Peyer's patch (tissue), 4 donors: ENCODE measurements around the gene FOXP4. TPM values are rescaled to one million over a fixed set of nuclear protein-coding genes. Genes with fewer than 3 reads are reported as not detected.

Source experiments
- DNase-seq, 3 donors: peaks; one replicate each; pipeline ENCODE4 v3.0.0-alpha.2; 2017 to 2019
- H3K27ac ChIP-seq, 4 donors: fragments of 200-600 bp; sonication (generic); one replicate each; pipeline ENCODE4 v1.5.1; 2016 to 2019
- H3K27me3 ChIP-seq, 2 donors: fragments of 200-600 bp; sonication (generic); one replicate each; pipeline ENCODE4 v1.5.1; 2019
- H3K36me3 ChIP-seq, 3 donors: fragments of 200-600 bp; sonication (generic); one replicate each; pipeline ENCODE4 v1.5.1; 2016 to 2019
- H3K4me1 ChIP-seq, 4 donors: fragments of 200-600 bp; sonication (generic); one replicate each; pipeline ENCODE4 v1.5.1; 2016 to 2019
- H3K4me3 ChIP-seq, 4 donors: fragments of 200-600 bp; sonication (generic); 1 replicate in 3 of 4; 2 replicates in 1 of 4; pipeline ENCODE4 v1.5.1; 2016 to 2019; ENCODE audit warnings: mild to moderate bottlenecking in 1 of 4
- H3K9me3 ChIP-seq, 4 donors: fragments of 200-600 bp; sonication (generic); one replicate each; pipeline ENCODE4 v1.5.1; 2016 to 2019; ENCODE audit warnings: mild to moderate bottlenecking in 1 of 4
- CTCF ChIP-seq, 6 experiments: fragments of 450-650 bp in 4 of 6; fragments of 200-600 bp in 2 of 6; sonication (generic) in 1 of 6; IDR thresholded peaks; one replicate each; pipeline ENCODE4 v1.5.1; 2017 to 2019; ENCODE audit warnings: antibody characterized with exemption in 6 of 6, mild to moderate bottlenecking in 3 of 6, moderate library complexity in 1 of 6
- POLR2A ChIP-seq, 2 donors: fragments of 450-650 bp; IDR thresholded peaks; one replicate each; pipeline ENCODE4 v1.5.1; 2017; ENCODE audit warnings: antibody characterized with exemption in 2 of 2, mild to moderate bottlenecking in 2 of 2, moderate library complexity in 2 of 2
- total RNA-seq, 4 donors: library from RNA; depleted of rRNA; stranded (reverse); fragments of >200 nt; gene quantifications; one replicate each; pipeline ENCODE4 v1.1.0, GENCODE V29; 2016

FOXP4 gene
- total RNA-seq, 4 donors from 2014 or later: 13.2 to 36.5 (median 20.0) TPM

DNA sequence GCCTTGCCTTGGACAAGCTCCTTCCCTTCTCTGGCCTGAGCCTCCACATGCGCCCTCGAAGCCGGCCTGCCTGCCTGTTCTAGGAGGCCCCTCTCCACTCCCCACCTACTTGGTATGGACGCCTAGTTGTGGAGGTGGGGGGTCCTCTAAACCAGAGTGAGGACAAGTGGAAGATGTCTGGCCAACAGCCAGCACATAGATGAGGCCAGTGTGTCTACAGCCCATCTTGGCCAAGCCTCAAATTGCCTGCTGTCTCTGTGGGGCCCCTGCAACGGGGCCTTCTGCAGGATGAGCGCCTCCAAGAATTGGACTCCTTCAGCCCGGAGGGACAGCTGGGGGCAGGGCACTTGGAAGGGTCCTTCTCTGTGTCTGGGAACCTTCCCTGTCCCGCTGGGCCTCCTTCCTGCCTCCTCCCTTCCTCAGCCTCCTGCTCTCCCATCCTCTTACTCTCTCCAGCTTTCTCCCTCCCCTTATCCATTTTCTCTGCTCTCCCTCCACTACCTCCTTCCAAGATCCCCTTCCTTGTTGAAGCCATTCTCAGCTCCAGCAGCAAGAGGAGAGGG is 93.7 kb downstream of the FOXP4 start:
- Histone ChIP-seq H3K27ac (no peak overlapping the region), H3K4me1 (peaks cover 0 to 22% (median 11%) of the 10 kb centered on the region in 4 donors), H3K4me3 (no peak overlapping the region), H3K36me3 (no peaks in the 10 kb centered on the region), H3K9me3 (no peaks in the 10 kb centered on the region), H3K27me3 (peaks cover 6 to 17% of the 10 kb centered on the region in 2 donors)
- TF ChIP-seq POLR2A (IDR thresholded peaks at IDR 0.05) (no peak), CTCF (IDR thresholded peaks at IDR 0.05) (no peak)
- DNase-seq: no peak

DNA sequence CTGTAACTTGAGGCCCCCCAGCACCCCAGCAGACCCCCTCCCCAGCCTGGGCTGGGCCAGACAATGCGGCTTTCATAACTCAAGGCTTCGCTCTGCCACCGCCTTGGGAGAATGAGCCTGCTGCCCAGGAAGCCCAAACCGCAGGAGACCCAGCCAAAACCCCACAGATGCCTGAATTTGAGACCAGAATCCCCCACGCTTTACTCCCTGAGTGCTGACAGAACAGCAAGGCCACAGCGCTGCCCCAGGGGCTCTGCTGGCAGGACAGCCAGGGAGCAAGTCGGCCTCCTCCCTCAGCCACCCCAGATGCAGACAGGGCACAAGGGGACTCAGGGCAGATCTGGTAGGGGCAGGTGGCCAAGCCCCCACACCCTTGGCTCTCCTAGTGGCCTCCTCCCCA is 94.2 kb downstream of the FOXP4 start:
- Histone ChIP-seq H3K36me3 (no peaks in the 10 kb centered on the region), H3K27ac (no peak overlapping the region), H3K9me3 (no peaks in the 10 kb centered on the region), H3K4me3 (no peak overlapping the region), H3K27me3 (peaks cover 6 to 17% of the 10 kb centered on the region in 2 donors), H3K4me1 (peaks cover 0 to 22% (median 11%) of the 10 kb centered on the region in 4 donors)
- TF ChIP-seq POLR2A (IDR thresholded peaks at IDR 0.05) (no peak), CTCF (IDR thresholded peaks at IDR 0.05) (no peak)
- DNase-seq: no peak

DNA sequence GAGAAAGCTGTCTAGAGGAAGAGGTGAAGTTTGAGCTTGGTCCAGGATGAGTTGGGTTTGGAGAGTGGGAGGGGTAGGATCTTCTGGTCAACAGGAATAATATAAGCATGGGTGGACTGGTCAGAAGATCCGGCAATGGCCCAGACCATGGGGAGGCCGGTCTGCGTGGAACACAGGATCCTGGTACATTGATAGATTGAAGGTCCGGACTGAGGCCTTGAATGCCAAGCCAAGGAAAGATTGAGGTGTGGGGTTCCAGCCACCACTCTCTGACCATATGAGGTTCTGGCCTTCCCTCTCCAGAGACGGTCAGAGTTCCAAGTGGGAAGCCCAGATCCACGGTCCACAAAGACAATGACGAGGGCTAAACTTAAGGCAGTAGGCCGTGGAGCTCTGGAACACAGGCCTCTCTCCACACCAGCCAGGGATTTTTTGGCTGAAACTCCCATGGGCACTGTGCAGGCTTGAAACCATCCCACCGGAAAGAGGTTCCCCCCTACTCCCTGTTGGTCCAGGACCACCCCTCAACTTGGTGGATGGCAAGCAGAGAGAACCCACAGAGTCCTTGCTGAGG is 95.3 kb downstream of the FOXP4 start:
- Histone ChIP-seq H3K4me3 (no peak overlapping the region), H3K27me3 (peaks cover 6 to 17% of the 10 kb centered on the region in 2 donors), H3K36me3 (no peaks in the 10 kb centered on the region)

DNA sequence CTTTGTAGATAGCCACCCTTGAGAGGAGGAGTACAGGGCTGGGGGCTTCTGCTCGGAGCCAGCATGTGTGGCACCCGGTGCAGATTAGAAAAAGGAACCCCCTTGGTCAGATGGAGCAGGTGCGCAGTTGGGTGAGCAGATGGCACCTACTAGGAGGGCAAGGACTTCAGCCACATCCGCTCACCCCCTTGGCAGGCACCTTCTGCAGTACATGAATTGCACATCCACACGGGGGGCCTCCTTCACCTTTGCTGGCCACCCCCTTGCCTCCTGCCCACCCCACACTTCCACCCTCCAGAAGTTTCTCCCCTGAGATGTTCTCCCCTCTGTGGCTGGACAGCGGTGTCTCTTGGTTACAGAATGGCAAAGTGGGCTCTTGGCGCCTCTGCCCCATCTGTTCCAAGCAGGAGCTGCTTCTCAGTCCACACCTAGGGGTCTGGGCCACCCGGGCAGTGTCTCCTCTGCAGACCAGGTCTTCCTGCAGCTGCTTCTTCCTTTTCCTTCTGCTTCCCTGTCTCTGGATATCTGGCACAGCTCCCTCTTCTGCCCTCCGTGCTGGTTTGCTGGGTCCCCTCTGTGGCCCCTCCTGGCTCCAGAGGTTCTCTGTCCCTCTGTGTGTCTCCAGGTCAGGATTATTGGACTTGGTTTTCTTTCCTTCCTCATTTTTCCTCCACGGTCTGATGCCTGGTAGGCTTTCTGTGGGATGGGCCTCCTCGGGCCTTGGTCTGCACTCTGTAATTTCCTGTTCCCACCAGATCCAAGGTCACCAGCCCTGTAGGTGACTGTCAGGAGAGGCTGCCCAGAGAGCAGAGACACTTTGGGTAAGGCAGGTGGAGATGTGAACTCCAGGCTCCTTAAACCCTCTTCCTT is 96.1 kb downstream of the FOXP4 start:
- peaks cover 6 to 14% of the 10 kb centered on the region in 2 donors for H3K27me3 ChIP-seq
- no peaks in the 10 kb centered on the region for H3K36me3 ChIP-seq
- peaks cover 0 to 16% (median 11%) of the 10 kb centered on the region in 4 donors for H3K4me1 ChIP-seq
- peak in 1 of 3 donors; percentile 40 for DNase-seq
- no peak overlapping the region for H3K4me3 ChIP-seq
- H3K27ac ChIP-seq: no peak overlapping the region
- H3K9me3 ChIP-seq: no peaks in the 10 kb centered on the region
- no peak for TF ChIP-seq POLR2A (IDR thresholded peaks at IDR 0.05)
- TF ChIP-seq CTCF (IDR thresholded peaks at IDR 0.05): no peak

More for the DNA sequence above, 95.3 kb downstream of the FOXP4 start:
- TF ChIP-seq POLR2A (IDR thresholded peaks at IDR 0.05): no peak
- no peak for TF ChIP-seq CTCF (IDR thresholded peaks at IDR 0.05)
- H3K9me3 ChIP-seq: no peaks in the 10 kb centered on the region
- no peak for DNase-seq
- H3K4me1 ChIP-seq: peaks cover 0 to 22% (median 11%) of the 10 kb centered on the region in 4 donors
- H3K27ac ChIP-seq: no peak overlapping the region

- peak in 1 of 3 donors; percentile 26 for DNase-seq
- H3K36me3 ChIP-seq: no peaks in the 10 kb centered on the region
- no peak overlapping the region for H3K27ac ChIP-seq
- peaks cover 0 to 5% of the 10 kb centered on the region in 2 donors for H3K27me3 ChIP-seq
- H3K9me3 ChIP-seq: no peaks in the 10 kb centered on the region
- peaks cover 0 to 7% (median 6%) of the 10 kb centered on the region in 4 donors for H3K4me1 ChIP-seq
- H3K4me3 ChIP-seq: no peak overlapping the region
- TF ChIP-seq CTCF (IDR thresholded peaks at IDR 0.05) (no peak), POLR2A (IDR thresholded peaks at IDR 0.05) (no peak)
Observed at GRCh38 chr6:41642960-41643898, 97.0 kb downstream of the FOXP4 start.
